NCI-H1436 treated with DMSO at 0.1 percent for 48 hours (cell line): ENCODE results near the gene DBF4.
"Not testable (repeated sequence)": the region's sequence is repeated elsewhere in the genome, so short reads cannot be mapped to it uniquely, and the experiment has no call there.

ENCODE experiments used
- DNase-seq: peaks from one replicate; lab custom pipeline; 2025; lab: John Stamatoyannopoulos, UW

DBF4 gene, protein sequence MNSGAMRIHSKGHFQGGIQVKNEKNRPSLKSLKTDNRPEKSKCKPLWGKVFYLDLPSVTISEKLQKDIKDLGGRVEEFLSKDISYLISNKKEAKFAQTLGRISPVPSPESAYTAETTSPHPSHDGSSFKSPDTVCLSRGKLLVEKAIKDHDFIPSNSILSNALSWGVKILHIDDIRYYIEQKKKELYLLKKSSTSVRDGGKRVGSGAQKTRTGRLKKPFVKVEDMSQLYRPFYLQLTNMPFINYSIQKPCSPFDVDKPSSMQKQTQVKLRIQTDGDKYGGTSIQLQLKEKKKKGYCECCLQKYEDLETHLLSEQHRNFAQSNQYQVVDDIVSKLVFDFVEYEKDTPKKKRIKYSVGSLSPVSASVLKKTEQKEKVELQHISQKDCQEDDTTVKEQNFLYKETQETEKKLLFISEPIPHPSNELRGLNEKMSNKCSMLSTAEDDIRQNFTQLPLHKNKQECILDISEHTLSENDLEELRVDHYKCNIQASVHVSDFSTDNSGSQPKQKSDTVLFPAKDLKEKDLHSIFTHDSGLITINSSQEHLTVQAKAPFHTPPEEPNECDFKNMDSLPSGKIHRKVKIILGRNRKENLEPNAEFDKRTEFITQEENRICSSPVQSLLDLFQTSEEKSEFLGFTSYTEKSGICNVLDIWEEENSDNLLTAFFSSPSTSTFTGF

GRCh38 chr7:87876040-87876868 is at the start of gene DBF4, which contains the start of gene SLC25A40:
Gene DBF4, plus strand, starts transcription at chr7:87876493. Its CDS starts 240 bp downstream, at chr7:87876733.
Gene SLC25A40, minus strand, starts transcription at chr7:87876360. Its CDS starts 17,633 bp downstream, at chr7:87858727.
- peak; percentile 62 for DNase-seq

- not testable (repeated sequence) for DNase-seq
These were observed 47.9 kb upstream of the DBF4 start for GRCh38 chr7:87828383-87828782.

DNA sequence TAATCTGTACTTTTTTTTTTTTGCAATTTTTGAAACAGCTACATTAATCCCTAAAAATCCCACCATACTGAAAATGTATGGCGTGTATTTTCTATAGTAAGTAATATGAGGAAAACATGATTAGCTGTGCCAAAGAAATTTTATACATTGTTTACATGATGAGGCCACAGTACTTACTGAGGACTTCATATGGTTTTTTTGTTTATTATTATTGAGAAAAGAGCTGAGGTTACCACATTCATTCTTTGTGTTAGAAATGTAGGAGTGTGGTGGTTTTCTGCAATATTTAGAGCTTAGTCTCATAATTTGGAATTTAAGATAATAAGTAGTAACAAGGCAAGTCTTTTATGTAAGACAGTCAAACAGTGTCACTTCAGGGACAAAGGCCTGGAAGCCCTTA is 45.2 kb upstream of the DBF4 start:
- no peak for DNase-seq

DNA sequence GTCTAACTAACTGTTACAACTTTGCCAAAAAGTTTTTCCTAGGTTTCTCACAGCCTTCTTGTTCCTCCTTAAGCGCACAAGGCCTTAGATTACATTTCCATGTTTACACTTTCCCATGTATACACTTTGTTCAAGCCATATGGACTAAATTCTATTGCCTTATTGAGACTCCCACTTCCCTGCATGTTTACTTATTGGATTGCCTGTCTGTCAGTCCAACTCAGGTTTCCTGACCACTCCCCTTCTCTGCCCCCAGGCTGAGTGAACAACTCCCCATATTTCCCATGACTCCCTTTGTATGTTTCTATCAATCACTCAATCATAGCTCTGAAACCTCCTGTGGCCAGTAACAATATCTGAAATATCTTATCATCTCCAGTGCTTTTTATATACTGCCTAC is 43.2 kb upstream of the DBF4 start:
- DNase-seq = no peak

- DNase-seq = no peak
These were observed 38.7 kb upstream of the DBF4 start for GRCh38 chr7:87837597-87837996.

DNA sequence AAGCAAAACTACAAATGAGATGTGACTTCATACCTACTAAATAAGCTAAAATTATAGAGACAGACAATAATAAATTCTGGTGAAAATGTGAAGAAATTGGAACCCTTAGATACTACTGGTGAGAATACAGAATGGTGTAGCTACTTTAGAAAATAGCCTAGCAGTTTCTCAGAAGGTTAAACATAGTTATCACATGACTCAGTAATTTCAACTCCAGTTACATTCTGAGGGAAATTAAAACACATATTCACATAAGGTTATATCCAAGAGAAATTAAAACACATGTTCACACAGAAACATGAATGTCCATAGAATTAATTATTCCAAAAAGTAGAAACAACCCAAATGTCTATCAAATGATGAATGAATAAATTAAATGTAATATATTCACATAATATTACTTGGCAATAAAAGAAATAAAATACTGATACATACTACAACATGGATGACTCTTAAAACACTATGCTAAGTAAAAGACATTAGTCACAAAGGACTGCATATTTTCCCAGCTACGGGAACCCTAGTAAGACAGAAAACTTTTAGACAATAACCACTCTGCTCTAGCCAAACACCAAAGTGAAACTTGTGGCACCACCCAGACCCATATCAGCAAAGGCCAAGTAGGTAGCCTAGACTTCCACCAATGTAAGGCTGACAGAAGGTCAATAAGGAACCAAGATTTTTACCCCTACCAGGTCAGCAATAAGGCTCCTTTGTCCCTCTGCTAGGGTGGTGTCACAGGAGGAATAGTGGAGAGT is 25.3 kb upstream of the DBF4 start:
- DNase-seq = no peak

DNA sequence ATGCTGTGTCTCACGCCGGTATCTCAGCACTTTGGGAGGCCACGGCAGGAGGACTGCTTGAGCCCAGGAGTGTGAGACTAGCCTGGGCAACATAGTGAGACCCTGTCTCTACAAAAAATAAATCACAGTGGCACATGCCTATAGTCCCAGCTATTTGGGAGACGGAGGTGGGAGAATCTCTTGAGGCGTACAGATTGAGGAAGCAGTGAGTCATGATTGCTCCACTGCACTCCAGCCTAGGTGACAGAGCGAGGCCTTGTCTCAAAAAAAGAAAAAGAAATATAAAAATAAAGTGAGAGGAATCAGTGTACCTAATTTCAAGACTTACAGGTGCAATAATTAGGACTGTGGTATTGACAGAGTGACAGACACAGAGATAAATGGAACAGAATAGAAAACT is 24.0 kb upstream of the DBF4 start:
- no peak for DNase-seq

GRCh38 chr7:87853237-87853864 is 22.9 kb upstream of the DBF4 start:
- DNase-seq = no peak

DNA sequence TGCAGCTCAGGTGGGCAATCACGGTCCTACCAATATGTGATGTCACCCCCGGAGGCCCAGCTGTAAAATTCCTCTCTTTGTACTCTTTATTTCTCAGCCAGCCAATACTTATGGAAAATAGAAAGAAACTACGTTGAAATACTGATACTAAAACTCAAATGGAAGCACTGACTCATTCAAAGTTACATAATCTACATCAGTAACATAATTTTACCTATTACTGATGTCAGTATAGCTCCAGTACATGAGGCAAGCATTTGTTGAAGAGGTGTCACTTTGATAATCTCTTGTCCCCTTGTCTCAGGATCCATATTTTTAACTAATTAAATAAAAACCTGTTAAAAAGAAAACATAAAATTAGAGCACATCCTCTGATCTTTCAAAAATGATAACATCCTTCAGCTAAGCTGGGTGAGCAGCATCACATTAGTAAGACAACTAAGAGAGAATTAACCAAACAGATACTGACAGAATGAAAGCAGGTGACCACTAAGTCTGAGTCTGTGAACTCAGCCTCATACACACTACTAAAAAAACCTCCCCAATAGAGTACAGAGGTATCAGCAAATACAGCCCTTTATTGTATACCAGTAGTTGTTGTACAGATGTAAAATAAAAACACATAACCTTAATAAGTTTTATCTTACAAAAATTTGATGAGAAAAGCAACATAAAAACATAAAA is 17.7 kb upstream of the DBF4 start:
- no peak for DNase-seq

DNA sequence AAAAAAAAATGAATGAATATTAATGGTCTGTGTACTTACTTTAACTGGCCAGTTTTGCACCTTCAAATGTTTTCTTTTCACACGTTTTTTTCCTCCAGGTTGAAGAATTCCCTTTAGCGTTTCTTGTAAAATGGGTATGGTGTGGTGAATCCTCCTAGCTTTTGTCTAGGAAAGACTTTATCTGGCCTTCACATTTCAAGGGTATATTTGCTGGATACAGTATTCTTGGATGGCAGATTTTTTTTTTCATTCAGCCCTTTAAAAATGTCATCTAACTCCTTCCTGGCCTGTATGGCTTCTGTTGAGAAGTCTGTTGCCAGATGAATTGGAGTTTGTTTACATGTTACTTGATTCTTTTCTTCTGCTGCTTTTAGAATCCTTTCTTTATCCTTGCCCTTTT is 10.2 kb upstream of the DBF4 start:
- no peak for DNase-seq

DNA sequence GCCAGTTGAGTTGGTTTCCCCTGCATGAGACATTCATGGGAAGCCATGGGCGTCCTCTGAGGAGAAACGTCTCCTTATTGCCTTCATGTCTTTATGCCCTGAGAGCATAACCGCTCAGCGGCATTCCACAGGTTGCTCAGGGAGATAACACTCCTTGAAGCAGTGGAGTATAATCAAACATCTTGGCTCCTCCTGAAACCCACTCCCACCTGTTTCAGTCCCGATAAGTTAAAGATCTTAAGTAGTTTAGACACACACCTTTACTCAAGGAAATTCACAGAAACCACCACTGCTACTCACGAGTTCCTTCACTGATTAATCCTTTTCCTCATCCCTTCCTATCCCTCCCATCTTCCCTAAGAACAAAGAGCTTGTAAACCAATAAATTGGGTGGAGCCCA is 9.8 kb upstream of the DBF4 start:
- DNase-seq = not testable (repeated sequence)

DNA sequence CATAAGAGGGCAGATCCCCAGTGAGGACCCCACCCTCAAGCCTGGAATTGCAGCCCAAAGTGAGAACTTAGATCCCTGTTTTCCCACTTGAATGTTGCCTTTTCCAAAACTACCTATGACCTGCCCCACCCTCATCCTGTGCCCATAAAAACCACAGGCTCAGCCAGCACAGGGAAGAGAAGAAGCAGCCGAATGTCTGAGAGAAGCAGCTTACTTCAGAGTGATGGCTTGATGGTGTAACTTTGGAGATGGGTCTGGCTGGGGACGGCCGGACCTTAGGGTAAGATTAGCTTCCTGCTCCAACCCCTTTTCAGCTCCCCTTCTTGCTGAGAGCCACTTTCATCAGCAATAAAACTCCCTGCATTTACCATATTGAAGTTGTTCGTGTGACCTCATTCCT is 5.8 kb upstream of the DBF4 start:
- DNase-seq = no peak

- no peak for DNase-seq
These were observed 3.9 kb upstream of the DBF4 start for GRCh38 chr7:87872346-87872745.

- not testable (repeated sequence) for DNase-seq
These were observed 3.0 kb upstream of the DBF4 start for GRCh38 chr7:87873328-87873727.

DNA sequence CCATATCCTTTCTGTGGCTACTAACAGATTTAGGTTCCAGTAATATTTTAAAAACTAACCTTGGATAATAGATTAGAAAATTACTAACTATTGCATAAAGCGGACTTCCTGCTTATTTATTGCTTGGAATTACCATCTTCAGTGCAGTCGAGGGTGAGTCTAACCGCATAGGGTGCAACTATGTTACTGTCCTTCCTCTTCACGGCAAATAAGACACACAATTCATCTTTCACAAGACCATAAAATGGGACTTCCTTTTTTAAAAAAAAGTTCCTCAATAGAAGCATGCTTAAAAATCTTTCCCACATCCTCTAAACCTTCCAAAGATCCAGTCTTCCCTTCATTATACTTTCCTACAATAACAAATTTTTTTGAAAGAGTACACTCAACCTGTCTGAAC is 2.2 kb upstream of the DBF4 start:
- no peak for DNase-seq

GRCh38 chr7:87875151-87876039 is 898 bp upstream of the DBF4 start:
- DNase-seq = no peak

GRCh38 chr7:87876869-87877234 is 559 bp downstream of the DBF4 start:
- no peak for DNase-seq

- no peak for DNase-seq
These were observed 1.2 kb downstream of the DBF4 start for GRCh38 chr7:87877366-87878040.

- no peak for DNase-seq
These were observed 2.0 kb downstream of the DBF4 start for GRCh38 chr7:87878208-87878735.
